Brain microvascular endothelial cell (primary cell): ENCODE data around the gene DNHD1.

ENCODE experiments used
- DNase-seq: peaks from one replicate; pipeline ENCODE4 v3.0.0-alpha.2; 2020
- H3K27ac ChIP-seq: fragments of 250-450 bp; sonication (Bioruptor Pico); 2 replicates; pipeline ENCODE4 v1.5.1; 2020; ENCODE audit warnings: mild to moderate bottlenecking, moderate library complexity
- H3K27me3 ChIP-seq: fragments of 250-450 bp; sonication (Bioruptor Pico); replicated peaks from 2 replicates; pipeline ENCODE4 v1.5.1; 2020; ENCODE audit warnings: mild to moderate bottlenecking
- H3K36me3 ChIP-seq: fragments of 250-450 bp; sonication (Bioruptor Pico); replicated peaks from 2 replicates; pipeline ENCODE4 v1.5.1; 2020; ENCODE audit warnings: mild to moderate bottlenecking
- H3K4me3 ChIP-seq: 2 replicates; pipeline ENCODE4 v1.5.1; 2011; ENCODE audit warnings: low read depth, mild to moderate bottlenecking, control low read depth, low read length, moderate library complexity
- in situ Hi-C: cut with HindIII; loops from 2 replicates; pipeline ENCODE4 v1.10.0; 2017; ENCODE audit warnings: low sequenced_read_pairs, low pct_ligation_motif_present
- TF ChIP-seq, protein P1 (sequence below): IDR thresholded peaks from 2 replicates; pipeline ENCODE4 v1.5.1; 2011; ENCODE audit warnings: low read depth, mild to moderate bottlenecking, moderate library complexity, low read length, control low read depth, inconsistent platforms; ENCODE audit errors: missing control alignments

Gene DNHD1

DNA sequence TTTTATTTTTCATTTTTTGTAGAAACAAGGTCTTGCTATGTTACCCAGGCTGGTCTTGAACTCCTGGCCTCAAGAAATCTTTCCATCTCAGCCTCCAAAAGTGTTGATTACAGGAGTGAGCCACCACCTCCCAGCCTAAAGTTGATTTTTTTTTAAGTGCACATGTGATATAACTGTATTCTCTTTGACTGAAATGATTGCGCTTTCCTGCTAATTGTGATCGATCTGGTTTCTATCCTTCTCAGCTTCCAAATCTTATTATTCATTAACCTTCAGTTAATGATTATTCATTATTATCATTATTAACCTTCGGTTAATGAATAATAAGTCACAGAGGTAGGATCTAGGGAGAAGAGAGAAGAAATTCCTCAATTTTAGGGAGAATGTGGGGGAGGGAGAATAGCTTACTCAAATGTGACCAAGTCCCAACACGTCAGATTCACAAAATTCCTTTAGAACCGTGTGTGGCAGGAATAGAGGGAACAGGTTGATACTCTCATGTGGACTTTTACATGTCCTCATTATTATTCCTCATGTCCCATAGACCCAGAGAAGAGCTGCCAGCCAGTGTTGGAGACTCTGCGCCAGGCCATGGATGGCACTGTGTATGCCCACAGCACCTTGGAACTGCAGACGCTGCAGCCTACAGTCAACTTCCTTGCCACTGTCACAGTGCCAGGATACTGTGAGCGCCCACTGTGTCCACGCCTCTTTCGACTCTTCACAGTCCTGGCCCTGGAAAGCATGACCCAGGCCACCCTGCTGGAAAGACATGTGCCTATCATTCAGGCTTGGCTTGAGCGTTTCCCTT lies 59.3 kb downstream of the DNHD1 start:
- no peaks in the 10 kb centered on the region for H3K36me3 ChIP-seq
- H3K27ac ChIP-seq = no peak overlapping the region
- DNase-seq = no peak
- H3K4me3 ChIP-seq = no peak overlapping the region
- in situ Hi-C loops = no loop called here
- TF ChIP-seq, protein P1, sequence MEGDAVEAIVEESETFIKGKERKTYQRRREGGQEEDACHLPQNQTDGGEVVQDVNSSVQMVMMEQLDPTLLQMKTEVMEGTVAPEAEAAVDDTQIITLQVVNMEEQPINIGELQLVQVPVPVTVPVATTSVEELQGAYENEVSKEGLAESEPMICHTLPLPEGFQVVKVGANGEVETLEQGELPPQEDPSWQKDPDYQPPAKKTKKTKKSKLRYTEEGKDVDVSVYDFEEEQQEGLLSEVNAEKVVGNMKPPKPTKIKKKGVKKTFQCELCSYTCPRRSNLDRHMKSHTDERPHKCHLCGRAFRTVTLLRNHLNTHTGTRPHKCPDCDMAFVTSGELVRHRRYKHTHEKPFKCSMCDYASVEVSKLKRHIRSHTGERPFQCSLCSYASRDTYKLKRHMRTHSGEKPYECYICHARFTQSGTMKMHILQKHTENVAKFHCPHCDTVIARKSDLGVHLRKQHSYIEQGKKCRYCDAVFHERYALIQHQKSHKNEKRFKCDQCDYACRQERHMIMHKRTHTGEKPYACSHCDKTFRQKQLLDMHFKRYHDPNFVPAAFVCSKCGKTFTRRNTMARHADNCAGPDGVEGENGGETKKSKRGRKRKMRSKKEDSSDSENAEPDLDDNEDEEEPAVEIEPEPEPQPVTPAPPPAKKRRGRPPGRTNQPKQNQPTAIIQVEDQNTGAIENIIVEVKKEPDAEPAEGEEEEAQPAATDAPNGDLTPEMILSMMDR = no peak
- H3K27me3 ChIP-seq = no peaks in the 10 kb centered on the region

DNA sequence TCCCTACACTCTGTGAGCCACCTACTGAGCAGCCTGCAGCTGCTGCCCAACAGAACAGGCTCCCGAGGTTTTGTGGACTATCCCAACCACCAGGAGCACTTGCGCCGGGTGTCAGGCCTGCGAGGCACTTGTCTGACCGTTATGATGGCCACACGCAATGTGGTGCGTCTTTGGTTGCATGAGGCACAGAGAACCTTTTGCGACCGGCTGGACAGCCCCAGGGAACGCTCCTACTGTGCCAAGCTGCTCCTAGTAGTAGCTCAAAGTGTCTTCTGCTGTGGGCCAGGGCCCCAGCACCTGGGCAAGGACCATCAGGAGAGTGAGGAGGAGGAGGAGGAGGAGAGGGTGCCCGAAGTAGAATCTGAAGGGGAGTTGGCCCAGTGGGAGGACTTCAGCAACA lies 60.0 kb downstream of the DNHD1 start:
- no peak for DNase-seq
- no peaks in the 10 kb centered on the region for H3K27me3 ChIP-seq
- H3K36me3 ChIP-seq = no peaks in the 10 kb centered on the region
- no peak overlapping the region for H3K4me3 ChIP-seq
- in situ Hi-C loops = no loop called here
- H3K27ac ChIP-seq = no peak overlapping the region
- TF ChIP-seq, protein P1 = no peak

DNA sequence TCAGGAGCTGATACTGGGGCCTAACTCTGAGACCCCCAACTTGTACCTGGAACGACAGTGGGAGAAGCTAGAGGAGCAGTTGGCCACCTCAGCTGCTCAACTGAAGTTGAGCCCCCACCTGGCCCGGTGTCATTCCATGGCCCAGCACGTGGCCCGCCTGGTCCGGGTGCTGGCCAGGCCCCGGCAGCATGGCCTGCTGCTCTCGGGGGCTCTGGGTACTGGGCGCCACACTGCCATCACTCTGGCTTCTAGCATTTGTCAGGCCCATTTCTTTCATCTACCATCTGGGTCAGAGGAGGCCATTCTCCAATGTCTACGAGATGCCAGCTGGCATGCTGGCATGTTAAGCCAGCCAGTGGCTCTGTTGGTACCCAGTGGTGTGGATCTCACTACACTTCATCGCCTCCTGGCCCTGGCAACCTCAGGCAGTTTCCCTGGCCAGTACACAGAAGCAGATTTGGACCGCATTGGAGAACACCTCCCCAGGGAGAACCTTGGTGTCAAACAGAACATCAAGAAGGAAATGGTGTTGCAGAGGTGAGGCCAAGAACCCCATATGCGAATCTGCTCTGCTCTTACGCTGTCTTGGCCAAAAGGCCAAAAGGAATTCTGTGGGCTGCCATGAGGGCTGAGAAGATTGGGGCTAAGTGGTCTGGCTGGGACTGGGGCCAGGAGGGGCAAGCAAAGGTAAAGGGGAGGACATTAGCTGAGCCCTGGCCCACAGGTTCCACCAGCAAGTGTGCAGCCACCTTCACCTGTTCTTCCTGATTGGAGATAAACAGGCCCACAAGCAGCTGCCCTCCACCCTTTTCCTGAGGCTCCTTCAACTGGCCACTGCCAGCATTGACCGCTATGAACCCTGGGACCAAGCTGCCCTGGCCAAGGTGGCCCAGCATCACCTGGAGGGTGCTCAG lies 60.9 kb downstream of the DNHD1 start:
- no peak for DNase-seq
- TF ChIP-seq, protein P1 = no peak
- Histone ChIP-seq H3K27ac (no peak overlapping the region), H3K4me3 (no peak overlapping the region), H3K27me3 (no peaks in the 10 kb centered on the region), H3K36me3 (no peaks in the 10 kb centered on the region)
- in situ Hi-C loops = no loop called here

DNA sequence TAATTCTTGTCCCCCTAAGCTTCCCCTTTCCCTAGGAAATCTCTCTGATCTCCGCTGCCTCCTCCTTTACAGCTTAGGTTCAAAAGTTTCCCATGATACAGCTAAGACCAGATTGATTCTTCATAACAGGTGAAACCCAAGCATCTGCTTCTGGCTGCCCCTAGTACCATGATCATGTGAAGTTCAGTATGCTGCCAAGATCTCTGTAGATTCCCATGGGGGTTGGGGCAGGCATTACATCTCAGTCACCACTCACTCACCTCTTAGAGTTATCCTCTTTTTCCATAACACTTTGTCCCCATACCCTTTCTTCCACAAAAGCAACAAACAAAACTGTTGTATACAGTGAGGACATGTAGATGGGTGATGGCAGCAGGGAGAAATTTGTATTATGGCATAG lies 62.3 kb downstream of the DNHD1 start:
- H3K36me3 ChIP-seq = no peaks in the 10 kb centered on the region
- in situ Hi-C loops = no loop called here
- no peak for DNase-seq
- no peaks in the 10 kb centered on the region for H3K27me3 ChIP-seq
- H3K27ac ChIP-seq = no peak overlapping the region
- TF ChIP-seq, protein P1 = no peak
- no peak overlapping the region for H3K4me3 ChIP-seq

DNA sequence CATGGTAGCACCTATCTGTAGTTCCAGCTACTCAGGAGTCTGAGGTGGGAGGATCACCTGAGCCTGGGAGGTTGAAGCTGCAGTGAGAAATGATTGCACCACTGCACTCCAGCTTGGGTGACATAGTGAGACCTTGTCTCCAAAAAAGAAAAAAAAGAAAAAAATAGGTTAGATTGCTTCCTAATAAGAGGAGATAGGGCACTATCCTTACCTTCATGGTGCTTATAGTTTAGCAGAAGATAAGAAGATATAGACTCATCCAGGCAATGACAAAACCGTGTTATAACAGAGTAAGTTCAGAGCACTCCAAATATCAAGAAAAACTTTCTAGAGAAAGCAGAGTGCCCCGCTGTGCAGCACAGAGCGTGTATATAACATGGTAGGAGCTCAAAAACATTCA lies 64.2 kb downstream of the DNHD1 start:
- TF ChIP-seq, protein P1 = no peak
- Histone ChIP-seq H3K36me3 (no peaks in the 10 kb centered on the region), H3K27me3 (no peaks in the 10 kb centered on the region), H3K27ac (no peak overlapping the region), H3K4me3 (no peak overlapping the region)
- DNase-seq = no peak
- in situ Hi-C loops = no loop called here
